WTC11 (cell line): ENCODE results near the gene GARIN3. TPM values are rescaled to one million over a fixed set of nuclear protein-coding genes. Genes with fewer than 3 reads are reported as not detected.

Source experiments
- total RNA-seq: library from RNA; stranded (reverse); gene quantifications from 3 replicates; pipeline ENCODE4 v1.2.3, GENCODE V29; 2021

Gene GARIN3
- total RNA-seq, 1 experiment from 2014 or later: not detected

Other genes with a start within 250 kb of the GARIN3 start
- gene TIMD4, start 203.0 kb downstream of the GARIN3 start, total RNA-seq: 0.13 TPM in 1 of 3 replicates, not detected in the others
- gene HAVCR1, start 107.1 kb downstream of the GARIN3 start, total RNA-seq: not detected in 3 replicates
- 0.21 to 0.33 TPM (median 0.25 TPM) in 3 replicates for gene HAVCR2, start 57.2 kb downstream of the GARIN3 start, total RNA-seq
- 11.1 to 11.4 TPM (median 11.2 TPM) in 3 replicates for gene MED7, start 23.4 kb downstream of the GARIN3 start, total RNA-seq
- 0.37 to 0.55 TPM (median 0.52 TPM) in 3 replicates for gene ITK, start 14.6 kb upstream of the GARIN3 start, total RNA-seq
- 95.3 to 102 TPM (median 101 TPM) in 3 replicates for gene CYFIP2, start 99.9 kb upstream of the GARIN3 start, total RNA-seq